ENCODE results near the gene ERC2. TPM values are rescaled to one million over a fixed set of nuclear protein-coding genes. Genes with fewer than 3 reads are reported as not detected.

Gene ERC2
- total and polyA plus RNA-seq, 2 of the 8 experiments (the other 6 are each of a cell fraction or from before 2014, with no cell fraction given) = 16.4 to 22.8 TPM

DNA sequence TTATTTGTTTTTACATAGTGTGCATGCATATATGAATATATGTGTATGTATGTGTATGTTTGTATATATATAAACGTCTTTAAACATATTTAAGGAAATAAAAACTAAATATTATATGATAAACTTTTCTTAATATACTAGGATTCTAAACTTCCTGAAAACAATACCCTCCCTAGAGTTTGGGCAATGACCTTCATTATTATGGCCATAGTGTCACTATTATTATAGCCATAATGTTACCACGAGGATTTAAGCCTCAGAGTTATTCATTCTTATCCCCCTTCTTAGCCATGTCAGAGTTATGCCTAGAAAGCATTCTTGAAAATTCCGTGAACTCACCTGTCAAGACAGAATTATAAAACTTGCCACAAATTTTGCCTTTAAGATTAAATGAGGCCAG, 335.5 kb downstream of the ERC2 start:
- Histone ChIP-seq H3K4me2 (ENCODE audit: insufficient read depth in 1 of 2, low read depth in 2 of 2, low read length in 2 of 2) (no peak overlapping the region), H3K14ac (ENCODE audit: insufficient read length) (no peak overlapping the region), H2BK12ac (ENCODE audit: low read depth, low read length) (no peak overlapping the region), H3K27ac (ENCODE audit: low read depth, low read length) (no peak overlapping the region), H3K4ac (replicated peaks; ENCODE audit: insufficient read length, low read depth, low read length) (no peak overlapping the region), H4K5ac (ENCODE audit: insufficient read length, low read depth, low read length) (no peak overlapping the region), H3K18ac (ENCODE audit: extremely low read depth, low read length) (no peak overlapping the region), H3K27me3 (replicated peaks in 1 of 4; ENCODE audit: control insufficient read depth in 3 of 4, extremely low read depth in 1 of 4, insufficient read depth in 3 of 4, low read length in 3 of 4) (peaks cover 0 to 1% (median 0%) of the 10 kb centered on the region in 4 experiments; a peak in 1 of 7 replicates), H3K79me1 (ENCODE audit: low read depth, low read length) (no peaks in the 10 kb centered on the region), H3K23ac (ENCODE audit: insufficient read length) (no peak overlapping the region), H3K9ac (replicated peaks in 1 of 4; ENCODE audit: extremely low read depth in 1 of 4, low read depth in 3 of 4, low read length in 3 of 4) (no peak overlapping the region), H3K4me3 (ENCODE audit: extremely low read depth in 1 of 4, insufficient read depth in 2 of 4, low read depth in 3 of 4, low read length in 4 of 4) (no peak overlapping the region), H4K20me1 (replicated peaks in 1 of 2; ENCODE audit: control insufficient read depth in 1 of 2, insufficient read depth in 2 of 2, low read length in 2 of 2) (no peaks in the 10 kb centered on the region), H3K56ac (replicated peaks; ENCODE audit: insufficient read length, low read depth, low read length) (no peak overlapping the region), H2AK5ac (ENCODE audit: low read depth, low read length) (no peak overlapping the region), H3K23me2 (ENCODE audit: low read depth, low read length) (no peaks in the 10 kb centered on the region), H2AFZ (ENCODE audit: low read length) (no peak overlapping the region), H4K8ac (ENCODE audit: extremely low read depth, insufficient read depth, low read length) (no peak overlapping the region), H3K4me1 (replicated peaks in 1 of 4; ENCODE audit: control insufficient read depth in 3 of 4, insufficient read depth in 4 of 4, low read length in 3 of 4) (peaks cover 0 to 5% (median 5%) of the 10 kb centered on the region in 4 experiments; a peak in 2 of 7 replicates), H3K9me3 (ENCODE audit: insufficient read depth in 2 of 2, low read depth in 1 of 2, low read length in 1 of 2) (no peaks in the 10 kb centered on the region), H4K91ac (replicated peaks; ENCODE audit: insufficient read length, low read length) (no peak overlapping the region), H2BK5ac (ENCODE audit: low read depth, low read length) (no peak overlapping the region), H2BK20ac (ENCODE audit: low read length) (no peak overlapping the region), H3K36me3 (ENCODE audit: control insufficient read depth in 2 of 4, insufficient read depth in 4 of 4, low read length in 3 of 4) (no peaks in the 10 kb centered on the region), H3K79me2 (ENCODE audit: control insufficient read depth in 1 of 2, insufficient read depth in 2 of 2, low read length in 2 of 2) (no peaks in the 10 kb centered on the region), H2BK15ac (ENCODE audit: low read length) (no peak overlapping the region), H2BK120ac (replicated peaks; ENCODE audit: low read depth, low read length) (no peak overlapping the region)
- TF ChIP-seq ASH2L (IDR thresholded peaks at IDR 0.05; ENCODE audit: low read length) (no peak), POLR2A (IDR thresholded peaks at IDR 0.05; ENCODE audit: control extremely low read depth in 1 of 2, low read depth in 2 of 2, low read length in 2 of 2) (no peak), CREB1 (IDR thresholded peaks at IDR 0.05) (no peak), NRF1 (IDR thresholded peaks at IDR 0.05; ENCODE audit: low read depth, low read length) (no peak), SP4 (IDR thresholded peaks at IDR 0.05; ENCODE audit: low read length) (no peak), SP1 (IDR thresholded peaks at IDR 0.05; ENCODE audit: low read depth, low read length) (no peak), RBBP5 (IDR thresholded peaks at IDR 0.05; ENCODE audit: borderline replicate concordance, low read depth, low read length) (no peak), SUZ12 (IDR thresholded peaks at IDR 0.05; ENCODE audit: low read length) (no peak), YY1 (IDR thresholded peaks at IDR 0.05; ENCODE audit: low read depth, low read length) (no peak), ZNF274 (IDR thresholded peaks at IDR 0.05; ENCODE audit: borderline replicate concordance, extremely low read depth, low read length) (no peak), SP2 (IDR thresholded peaks at IDR 0.05; ENCODE audit: low read length) (no peak), CEBPB (IDR thresholded peaks at IDR 0.05; ENCODE audit: low read depth, low read length) (no peak)
- ChIA-PET CTCF (ENCODE audit: partially characterized antibody) (interaction anchor here (1.0 kb wide), 1 partner anchor 8 kb away, joined by 3 read pairs; no protein-coding TSS in a partner anchor), POLR2A (ENCODE audit: partially characterized antibody) (interaction anchor here (0.6 kb wide), 1 partner anchor 21 kb away, joined by 3 read pairs; no protein-coding TSS in a partner anchor)
- no peak for FAIRE-seq
- no peak for DNase-seq (ENCODE audit: low read depth in 1 of 2, low spot score in 2 of 2)
- WGBS, 2 experiments (ENCODE audit: extremely low coverage in 1 of 2, insufficient coverage in 1 of 2, insufficient read length in 1 of 2, insufficient replicate concordance in 2 of 2, low coverage in 1 of 2, low lambda C conversion rate in 2 of 2, missing lambda C conversion rate in 1 of 2) = 95% methylated on average over 3 of the region's 3 CpGs; no CpG with 5 or more reads in 1 of the 2 experiments

Measured in H1 (cell line).